ENCODE measurements around the gene PFKL. TPM values are rescaled to one million over a fixed set of nuclear protein-coding genes. Genes with fewer than 3 reads are reported as not detected.
"Not testable (repeated sequence)": the region's sequence is repeated elsewhere in the genome, so short reads cannot be mapped to it uniquely, and the experiment has no call there.

Gene PFKL
- total RNA-seq, 1 donor from 2014 or later: 42.7 TPM

DNA sequence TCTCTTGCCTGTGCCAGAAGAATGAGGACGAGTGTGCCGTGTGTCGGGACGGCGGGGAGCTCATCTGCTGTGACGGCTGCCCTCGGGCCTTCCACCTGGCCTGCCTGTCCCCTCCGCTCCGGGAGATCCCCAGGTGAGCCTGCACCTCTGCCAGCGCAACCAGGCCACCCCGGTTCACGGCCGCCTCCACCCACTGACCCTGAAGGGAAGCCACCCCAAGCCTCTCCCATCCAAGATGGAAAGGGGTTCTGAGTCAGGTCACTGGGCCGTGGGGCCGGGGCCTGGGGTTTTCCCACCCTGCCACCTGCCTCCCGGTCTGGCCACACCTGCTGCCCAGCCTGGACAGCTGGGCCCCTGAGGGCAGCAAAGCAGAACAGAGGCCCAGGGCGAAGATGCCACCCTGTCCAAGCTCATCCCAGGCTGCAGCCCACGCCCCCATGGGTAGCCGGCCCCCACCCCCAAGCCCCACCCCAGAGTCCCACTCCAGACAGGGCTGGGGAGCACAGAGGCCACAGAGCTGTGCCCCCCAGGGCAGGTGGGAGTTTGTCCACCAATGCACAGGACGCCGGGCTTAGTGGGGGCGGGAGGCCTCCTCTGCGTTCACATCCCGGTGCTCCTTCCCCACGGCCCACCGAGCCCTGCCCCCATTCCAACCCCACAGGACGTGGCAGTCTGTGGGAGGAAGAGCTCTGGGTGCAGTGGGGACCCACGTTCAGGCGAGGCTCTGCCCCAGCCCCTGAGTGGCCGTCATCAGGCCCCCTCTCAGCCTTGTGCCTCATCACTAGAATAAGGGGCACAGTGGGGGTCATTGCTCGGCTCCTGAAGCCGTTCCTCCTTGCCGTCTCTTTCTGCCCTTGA, 8.5 kb upstream of the PFKL start:
- ATAC-seq (ENCODE audit: poor library complexity) (no peak), DNase-seq (no peak)
- intact Hi-C loops (cut with DNase I): no loop called here

DNA sequence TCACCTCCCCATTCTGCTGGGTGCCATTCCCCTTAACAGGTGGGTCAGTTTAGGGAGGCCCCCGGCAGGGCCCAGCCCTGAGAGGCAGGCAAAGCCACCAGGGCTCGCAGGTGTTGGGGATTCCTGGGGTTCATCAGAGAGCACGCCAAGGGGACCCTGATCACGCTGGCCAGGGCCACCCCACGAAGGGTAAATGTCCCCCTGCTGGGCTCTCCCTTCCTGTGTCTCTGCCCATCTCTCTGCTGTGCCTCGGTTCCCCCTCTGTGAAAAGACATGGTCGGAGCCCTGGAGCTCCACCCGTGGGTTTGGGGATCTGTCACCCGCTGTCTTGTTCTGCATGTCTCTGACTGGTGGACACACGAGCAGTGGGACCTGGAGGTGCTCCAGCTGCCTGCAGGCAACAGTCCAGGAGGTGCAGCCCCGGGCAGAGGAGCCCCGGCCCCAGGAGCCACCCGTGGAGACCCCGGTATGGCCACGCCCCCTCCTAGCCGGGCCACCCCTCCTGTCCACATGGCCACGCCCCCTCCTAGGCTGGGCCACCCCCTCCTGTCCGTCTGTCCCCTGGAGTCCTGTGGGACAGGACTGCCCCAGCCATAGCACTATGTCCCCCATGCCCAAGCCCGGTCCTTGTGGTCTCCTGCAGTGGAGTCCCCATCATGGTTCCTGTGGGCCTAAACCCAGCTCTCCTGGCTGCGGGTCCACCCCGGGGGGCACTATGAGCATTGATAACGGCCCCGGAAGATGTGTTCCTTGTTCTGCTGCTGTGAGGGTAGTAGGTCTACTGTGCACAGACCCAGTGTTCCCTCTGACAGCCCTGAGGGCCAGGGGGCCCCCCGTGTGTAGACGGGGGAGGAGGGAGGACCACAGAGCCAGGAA, 7.7 kb upstream of the PFKL start:
- DNase-seq (no peak), ATAC-seq (ENCODE audit: poor library complexity) (no peak)
- intact Hi-C loops (cut with DNase I): no loop called here

DNA sequence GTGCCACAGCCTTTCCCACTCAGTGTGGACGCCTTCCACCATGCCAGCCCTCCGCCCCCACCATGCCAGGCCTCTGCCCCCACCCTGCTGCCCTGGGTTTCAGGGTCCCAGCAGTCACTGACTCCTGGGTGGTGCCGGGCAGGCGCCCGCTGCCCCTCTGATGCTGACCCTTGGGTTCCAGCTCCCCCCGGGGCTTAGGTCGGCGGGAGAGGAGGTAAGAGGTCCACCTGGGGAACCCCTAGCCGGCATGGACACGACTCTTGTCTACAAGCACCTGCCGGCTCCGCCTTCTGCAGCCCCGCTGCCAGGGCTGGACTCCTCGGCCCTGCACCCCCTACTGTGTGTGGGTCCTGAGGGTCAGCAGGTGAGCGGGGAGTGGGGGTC, 7.0 kb upstream of the PFKL start:
- no peak for ATAC-seq (ENCODE audit: poor library complexity)
- intact Hi-C loops (cut with DNase I): no loop called here
- no peak for DNase-seq

DNA sequence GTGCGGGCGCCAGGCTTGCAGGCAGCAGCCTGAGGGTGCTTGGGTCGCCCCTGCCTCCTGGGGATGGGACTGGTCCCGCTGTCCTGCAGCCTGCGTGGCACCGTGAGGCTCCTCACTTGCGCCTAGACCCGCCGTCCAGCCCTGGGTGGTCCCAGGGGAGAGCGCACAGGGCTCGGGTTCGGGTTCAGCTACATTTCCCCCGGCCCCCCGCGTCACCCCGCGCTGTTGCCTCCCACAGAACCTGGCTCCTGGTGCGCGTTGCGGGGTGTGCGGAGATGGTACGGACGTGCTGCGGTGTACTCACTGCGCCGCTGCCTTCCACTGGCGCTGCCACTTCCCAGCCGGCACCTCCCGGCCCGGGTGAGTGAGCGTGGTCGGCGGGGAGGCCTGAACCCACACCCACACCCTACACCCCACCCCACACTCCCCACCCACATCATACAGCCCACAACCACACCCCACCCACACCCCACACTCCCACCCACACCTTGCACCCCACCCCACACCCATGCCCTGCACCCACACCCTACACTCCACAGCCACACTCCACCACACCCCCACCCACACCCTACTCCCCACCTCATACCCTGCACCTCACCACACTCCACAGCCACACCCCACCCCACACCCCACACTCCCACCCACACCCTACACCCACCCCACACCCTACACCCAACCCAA, 6.2 kb upstream of the PFKL start:
- ATAC-seq (ENCODE audit: poor library complexity): no peak
- DNase-seq: no peak

DNA sequence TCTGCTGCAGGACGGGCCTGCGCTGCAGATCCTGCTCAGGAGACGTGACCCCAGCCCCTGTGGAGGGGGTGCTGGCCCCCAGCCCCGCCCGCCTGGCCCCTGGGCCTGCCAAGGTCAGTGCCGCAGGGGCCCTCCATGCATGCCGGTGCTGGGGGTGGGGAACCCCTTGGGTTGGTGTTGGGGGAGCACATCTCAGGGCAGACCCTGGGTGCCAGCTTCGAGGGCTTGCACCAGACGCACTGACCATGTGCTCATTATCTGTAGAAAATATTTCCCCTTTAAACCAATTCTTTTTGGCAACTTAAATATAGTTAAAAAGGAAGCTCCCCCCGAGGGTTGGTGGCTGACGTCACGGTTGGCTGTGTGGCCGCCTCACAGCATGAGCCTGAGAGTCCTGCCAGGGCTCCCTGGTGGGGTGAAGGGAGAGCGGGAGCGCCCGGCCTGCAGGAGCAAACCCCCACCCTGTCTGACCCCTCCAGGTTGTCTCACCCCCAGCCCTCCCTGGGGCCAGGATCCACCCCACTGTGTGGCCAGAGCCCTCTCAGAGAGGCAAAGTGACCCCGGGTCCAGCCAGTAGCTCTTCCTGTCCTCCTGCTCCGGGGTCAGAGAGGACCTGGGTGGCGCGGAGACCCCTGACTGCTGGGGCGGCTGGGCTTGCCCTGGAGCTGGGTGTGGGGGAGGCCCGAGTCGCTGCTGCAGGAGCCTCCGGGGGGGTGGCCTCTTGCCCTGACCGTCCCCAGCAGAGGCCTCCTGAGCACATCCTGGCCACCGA, 5.3 kb upstream of the PFKL start:
- DNase-seq (peak; percentile 94), ATAC-seq (ENCODE audit: poor library complexity) (peak; percentile 55)
- intact Hi-C loops (cut with DNase I): no loop called here

More for the DNA sequence above, 6.2 kb upstream of the PFKL start:
- intact Hi-C loops (cut with DNase I): no loop called here

DNA sequence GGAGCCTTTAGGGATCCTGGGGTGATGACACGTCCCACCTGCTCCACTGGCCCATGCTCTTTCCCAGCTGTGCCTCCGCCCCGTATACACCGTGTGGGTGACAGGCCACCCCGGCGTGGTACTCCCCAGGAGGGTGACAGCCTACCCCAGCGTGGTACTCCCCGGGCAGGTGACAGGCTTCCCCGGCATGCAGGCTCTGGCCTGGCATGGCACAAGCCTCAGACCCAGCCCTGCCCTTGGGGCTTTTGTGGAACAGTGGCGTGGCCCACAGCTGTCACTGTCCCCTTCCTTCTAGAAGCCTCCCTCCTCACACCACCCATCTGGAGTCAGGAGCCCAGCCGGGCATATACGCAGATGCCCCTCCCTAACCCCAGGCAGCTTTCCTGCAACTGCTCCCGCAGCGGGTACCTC, 4.7 kb upstream of the PFKL start:
- intact Hi-C loops (cut with DNase I): no loop called here

DNA sequence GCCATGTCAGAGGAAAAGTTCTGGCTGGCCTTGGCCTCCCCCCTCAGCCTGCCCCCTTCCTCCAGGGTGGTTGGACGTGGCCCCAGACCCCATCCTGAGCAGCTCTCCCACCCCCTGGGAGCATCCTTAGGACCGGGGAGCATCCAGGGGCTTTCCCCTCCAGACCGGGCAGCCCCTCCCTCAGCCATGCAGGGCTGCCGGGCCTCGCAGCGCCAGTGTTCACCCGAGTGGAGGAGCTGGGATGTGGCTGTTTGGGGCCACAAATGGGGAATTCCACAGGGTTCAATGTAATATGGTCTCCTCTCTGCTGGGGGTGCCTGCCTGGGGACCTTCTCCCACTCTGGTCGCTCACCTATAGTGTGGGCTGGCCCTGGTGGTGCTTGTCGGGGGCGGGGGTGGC, 4.2 kb upstream of the PFKL start:
- intact Hi-C loops (cut with DNase I): no loop called here
- DNase-seq (no peak), ATAC-seq (ENCODE audit: poor library complexity) (peak; percentile 0)

More for the DNA sequence above, 4.7 kb upstream of the PFKL start:
- DNase-seq (peak; percentile 73), ATAC-seq (ENCODE audit: poor library complexity) (peak; percentile 44)

DNA sequence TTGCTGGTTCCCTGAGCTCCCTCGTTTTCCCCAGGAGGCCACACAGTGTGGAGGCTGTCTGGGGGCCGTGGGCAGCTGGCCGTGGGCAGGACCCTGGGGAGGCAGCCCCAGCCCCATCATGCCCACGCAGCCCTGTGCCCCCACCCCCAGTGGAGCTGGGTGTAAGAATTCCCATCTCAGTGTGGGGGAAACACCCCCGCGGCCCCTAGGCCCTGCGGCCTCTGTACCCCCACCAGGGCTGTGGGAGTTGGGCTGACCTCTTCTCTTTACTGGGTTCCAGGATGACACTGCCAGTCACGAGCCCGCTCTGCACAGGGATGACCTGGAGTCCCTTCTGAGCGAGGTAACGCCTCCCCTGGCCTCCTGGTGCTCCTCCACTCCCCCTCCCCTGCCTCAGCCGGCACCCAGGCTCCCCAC, 3.7 kb upstream of the PFKL start:
- ATAC-seq (ENCODE audit: poor library complexity) (no peak), DNase-seq (no peak)
- intact Hi-C loops (cut with DNase I): no loop called here

DNA sequence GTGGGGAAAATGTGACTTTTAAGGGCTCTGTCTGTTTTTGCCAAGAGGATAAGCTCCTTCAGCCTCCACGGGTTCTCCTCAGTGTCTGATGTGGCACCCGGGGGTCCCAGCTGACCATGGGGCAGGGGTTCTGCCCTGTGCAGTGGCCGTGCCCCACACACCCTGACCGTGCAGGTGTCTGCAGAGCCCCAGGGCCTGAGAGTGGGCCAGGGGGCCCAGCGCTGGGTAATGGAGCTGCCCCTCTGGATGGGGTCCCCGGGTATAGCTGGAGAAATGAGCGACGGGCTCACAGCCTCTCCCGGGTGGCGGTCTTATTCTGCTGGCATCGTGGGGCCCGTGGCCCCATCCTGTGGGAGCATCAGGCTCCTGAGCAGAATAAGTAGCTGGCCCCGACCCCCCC, 2.9 kb upstream of the PFKL start:
- DNase-seq: no peak
- no peak for ATAC-seq (ENCODE audit: poor library complexity)
- intact Hi-C loops (cut with DNase I): no loop called here

DNA sequence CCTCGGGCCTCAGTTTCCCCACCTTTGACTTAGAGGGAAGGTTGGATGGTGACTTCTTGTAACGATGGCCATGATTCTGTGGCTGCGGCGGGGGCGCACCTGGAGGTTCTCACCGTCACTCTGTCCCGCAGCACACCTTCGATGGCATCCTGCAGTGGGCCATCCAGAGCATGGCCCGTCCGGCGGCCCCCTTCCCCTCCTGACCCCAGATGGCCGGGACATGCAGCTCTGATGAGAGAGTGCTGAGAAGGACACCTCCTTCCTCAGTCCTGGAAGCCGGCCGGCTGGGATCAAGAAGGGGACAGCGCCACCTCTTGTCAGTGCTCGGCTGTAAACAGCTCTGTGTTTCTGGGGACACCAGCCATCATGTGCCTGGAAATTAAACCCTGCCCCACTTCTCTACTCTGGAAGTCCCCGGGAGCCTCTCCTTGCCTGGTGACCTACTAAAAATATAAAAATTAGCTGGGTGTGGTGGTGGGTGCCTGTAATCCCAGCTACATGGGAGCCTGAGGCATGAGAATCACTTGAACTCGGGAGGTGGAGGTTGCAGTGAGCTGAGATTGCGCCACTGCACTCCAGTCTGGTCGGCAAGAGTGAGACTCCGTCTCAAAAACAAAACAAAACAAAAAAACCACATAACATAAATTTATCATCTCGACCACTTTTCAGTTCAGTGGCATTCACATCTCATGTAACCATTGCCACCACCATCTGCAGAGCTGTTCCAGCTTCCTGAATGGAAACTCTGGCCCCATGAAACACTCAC, 2.1 kb upstream of the PFKL start:
- peak; percentile 56 for ATAC-seq (ENCODE audit: poor library complexity)
- DNase-seq: peak; percentile 93
- intact Hi-C loops (cut with DNase I): no loop called here

DNA sequence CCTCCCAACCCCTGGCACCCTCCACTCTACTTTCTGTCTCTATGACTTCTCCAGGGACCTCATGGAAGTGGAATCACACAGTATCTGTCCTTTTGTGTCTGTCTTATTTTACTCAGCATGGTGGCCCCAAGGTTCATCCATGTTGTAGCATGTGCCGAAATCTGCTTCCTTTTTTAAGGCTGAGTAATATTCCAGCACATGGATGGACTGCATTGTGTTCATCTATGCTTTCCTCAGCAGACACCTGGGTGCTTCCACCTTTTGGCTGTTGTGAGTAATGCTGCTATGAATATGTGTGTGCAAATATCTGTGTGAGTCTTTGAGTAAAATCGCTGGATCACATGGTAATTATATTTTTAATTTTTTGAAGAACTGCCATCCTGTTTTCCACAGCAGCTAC, 1.6 kb upstream of the PFKL start:
- no peak for ATAC-seq (ENCODE audit: poor library complexity)
- no peak for DNase-seq
- intact Hi-C loops (cut with DNase I): no loop called here

DNA sequence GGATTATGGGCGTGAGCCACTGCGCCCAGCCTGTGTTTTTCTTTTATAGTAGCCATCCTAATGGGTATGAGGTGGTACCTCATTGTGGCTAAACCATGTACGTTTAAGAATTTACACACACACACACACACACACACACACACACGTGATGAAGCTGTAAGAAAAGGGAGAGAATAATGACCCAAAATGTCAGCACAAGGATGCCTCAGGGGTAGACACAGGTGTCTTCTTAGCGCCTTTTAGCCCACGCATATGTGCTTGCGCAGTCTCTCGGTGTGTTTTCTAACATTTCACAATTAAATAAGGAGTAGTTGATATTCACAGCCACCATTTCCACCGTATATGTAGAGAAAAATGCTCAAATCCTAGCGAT, 782 bp upstream of the PFKL start:
- intact Hi-C loops (cut with DNase I): no loop called here
- DNase-seq (no peak), ATAC-seq (ENCODE audit: poor library complexity) (no peak)

DNA sequence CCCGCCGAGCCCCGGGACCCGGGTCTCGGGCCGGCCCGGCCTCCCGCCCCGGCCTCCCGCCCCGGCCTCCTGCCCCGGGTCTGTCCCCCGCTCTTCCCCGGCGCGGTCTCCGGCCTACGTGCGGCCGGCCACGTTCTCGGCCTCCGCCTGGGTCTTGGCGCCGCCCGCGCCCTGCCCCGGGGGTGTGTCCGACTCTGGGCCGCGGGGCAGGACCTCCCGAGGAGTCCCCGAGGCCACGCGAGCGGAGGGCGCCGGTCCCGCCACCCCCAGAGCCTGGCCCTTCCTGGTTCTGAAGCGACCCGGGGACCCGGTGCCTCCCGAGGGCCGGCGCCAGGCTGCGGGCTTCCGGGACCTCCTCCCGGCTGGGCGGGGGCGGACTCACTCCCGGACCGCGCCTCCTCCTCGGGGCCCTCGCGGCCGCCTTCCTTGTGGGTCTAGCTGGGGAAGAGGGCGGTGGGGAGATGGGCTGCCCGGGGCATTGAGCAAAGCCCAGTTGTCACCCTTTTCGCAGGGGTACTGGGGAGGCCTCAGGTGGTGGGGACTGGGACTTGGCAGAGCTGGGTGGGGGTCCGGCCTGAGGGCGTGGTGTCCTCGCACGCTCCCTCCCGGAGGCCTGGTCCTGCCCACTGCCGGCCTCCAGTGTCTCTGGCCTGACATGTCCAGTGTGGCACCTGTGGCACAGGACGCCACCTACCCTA, 558 bp downstream of the PFKL start:
- DNase-seq: peak; percentile 87
- ATAC-seq (ENCODE audit: poor library complexity): peak; percentile 50
- intact Hi-C loops (cut with DNase I): no loop called here

DNA sequence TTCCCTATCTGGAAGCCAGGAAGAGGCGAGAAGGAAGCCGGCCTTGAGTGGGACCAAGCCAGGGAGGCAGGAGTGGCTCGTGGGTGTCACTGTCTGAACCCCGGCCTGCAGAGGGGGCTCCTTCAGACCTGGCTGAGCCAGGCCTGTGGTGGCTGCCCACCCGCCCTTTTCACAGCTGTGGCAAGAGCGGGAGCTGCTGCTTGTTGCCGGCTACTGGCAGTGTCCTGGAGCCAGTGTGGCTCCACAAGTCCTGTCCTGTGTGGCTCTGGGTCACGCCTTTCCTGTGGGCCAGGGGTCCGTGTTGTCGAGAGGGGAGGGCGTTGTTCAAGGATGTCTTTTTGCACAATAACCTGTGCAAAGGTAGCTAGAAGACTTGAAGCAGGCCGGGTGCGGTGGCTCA, 1.3 kb downstream of the PFKL start:
- no peak for ATAC-seq (ENCODE audit: poor library complexity)
- intact Hi-C loops (cut with DNase I): no loop called here
- no peak for DNase-seq

DNA sequence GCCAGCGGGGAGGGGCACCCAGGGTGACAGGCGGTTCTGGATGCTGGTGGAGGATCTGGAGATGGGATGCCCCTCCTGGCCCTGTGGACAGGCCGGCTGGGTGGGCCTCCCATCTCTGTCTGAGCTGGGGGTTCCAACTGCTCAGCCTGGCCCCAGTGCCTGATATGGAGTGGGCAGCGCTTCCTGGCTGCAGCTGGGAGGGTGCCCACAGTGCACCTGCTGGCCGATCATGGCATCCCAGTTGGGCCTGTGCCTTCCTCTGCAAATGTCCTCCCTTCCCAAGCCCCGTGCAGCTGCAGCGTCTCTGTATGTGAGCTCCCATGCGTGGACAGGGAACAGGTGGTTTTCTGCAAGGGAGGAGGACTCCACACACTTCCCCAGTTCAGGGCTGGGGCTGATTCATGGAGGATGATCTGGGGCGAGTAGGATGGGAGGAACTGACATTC, 2.1 kb downstream of the PFKL start:
- DNase-seq (no peak), ATAC-seq (ENCODE audit: poor library complexity) (no peak)
- intact Hi-C loops (cut with DNase I): no loop called here

DNA sequence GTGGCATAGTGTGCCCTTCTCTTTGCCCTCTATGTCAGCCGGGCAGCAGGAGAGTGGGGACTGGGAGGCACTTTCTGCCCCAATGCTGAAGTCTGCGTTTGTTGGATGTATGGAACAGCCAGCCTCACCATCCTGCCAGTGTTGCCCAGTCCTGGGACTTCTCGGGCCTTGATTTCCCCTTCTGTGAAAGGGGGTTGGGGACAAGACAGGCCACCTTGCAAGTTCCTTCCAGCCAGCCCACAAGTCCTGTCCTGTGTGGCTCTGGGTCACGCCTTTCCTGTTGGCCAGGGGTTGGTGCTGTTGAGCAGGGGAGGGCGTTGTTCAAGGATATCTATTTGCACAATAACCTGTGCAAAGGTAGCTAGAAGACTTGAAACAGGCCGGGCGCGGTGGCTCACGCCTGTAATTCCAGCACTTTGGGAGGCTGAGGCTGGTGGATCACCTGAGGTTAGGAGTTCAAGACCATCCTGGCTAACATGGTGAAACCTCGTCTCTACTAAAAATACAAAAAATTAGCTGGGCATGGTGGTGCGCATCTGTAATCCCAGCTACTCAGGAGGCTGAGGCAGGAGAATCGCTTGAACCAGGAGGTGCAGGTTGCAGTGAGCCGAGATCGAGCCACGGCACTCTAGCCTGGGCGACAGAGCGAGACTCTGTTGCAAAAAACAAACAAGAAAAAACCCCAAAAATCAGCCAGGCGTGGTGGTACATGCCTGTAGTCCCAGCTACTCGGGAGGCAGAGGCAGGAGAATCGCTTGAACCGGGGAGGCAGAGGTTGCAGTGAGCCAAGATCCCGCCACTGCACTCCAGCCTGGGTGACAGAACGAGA, 2.9 kb downstream of the PFKL start:
- intact Hi-C loops (cut with DNase I): not testable (repeated sequence)

More for the DNA sequence above, 2.9 kb downstream of the PFKL start:
- not testable (repeated sequence) for DNase-seq; ATAC-seq (ENCODE audit: poor library complexity)

Measured in Right ventricle myocardium superior (tissue), 1 donor.